IMR-90 (cell line): Measurements from ENCODE around the gene MAPK10. TPM values are rescaled to one million over a fixed set of nuclear protein-coding genes. Genes with fewer than 3 reads are reported as not detected.

Source experiments
- ATAC-seq: fragments of 200-7000 bp; cut with Tn5 transposase; 2 replicates; pipeline ENCODE4 v1.9.1; 2020; ENCODE audit warnings: low read depth, mild to moderate bottlenecking, moderate library complexity
- BruUV-seq: library from RNA; stranded (reverse); fragments of 400-500 nt; replicated peaks from 2 replicates; lab custom pipeline; 2021; lab: Mats Ljungman, UMichigan
- CTCF ChIA-PET: fragments of 300-600 bp; formaldehyde crosslinking; extraction: SDS; loops from one replicate; lab custom pipeline; 2021; ENCODE audit warnings: antibody characterized with exemption; lab: Yijun Ruan, JAX
- POLR2A ChIA-PET: fragments of 300-600 bp; sonication (Branson Sonifier 250); formaldehyde crosslinking; loops from one replicate; lab custom pipeline; 2022; ENCODE audit warnings: antibody characterized with exemption; ENCODE audit not compliant: unreplicated experiment; lab: Charles Lee
- DNase-seq: peaks from one replicate; pipeline ENCODE4 v3.0.0; 2013
- H2AFZ ChIP-seq: replicated peaks from 2 replicates; pipeline ENCODE3; 2013; ENCODE audit warnings: low read length, mild to moderate bottlenecking; ENCODE audit not compliant: poor library complexity
- H2AK5ac ChIP-seq: 2 replicates; pipeline ENCODE4 v1.6.1; 2013; ENCODE audit warnings: low read depth, low read length, inconsistent platforms
- H2AK9ac ChIP-seq: replicated peaks from 2 replicates; pipeline ENCODE3; 2013; ENCODE audit warnings: mild to moderate bottlenecking, low read depth, low read length, moderate library complexity; ENCODE audit not compliant: poor library complexity
- H2BK120ac ChIP-seq: 2 replicates; pipeline ENCODE4 v1.6.1; 2013; ENCODE audit warnings: low read depth, low read length, inconsistent platforms
- H2BK15ac ChIP-seq: 3 replicates; pipeline ENCODE4 v1.6.1; 2013; ENCODE audit warnings: low read depth, low read length, inconsistent platforms
- H2BK20ac ChIP-seq: 2 replicates; pipeline ENCODE4 v1.6.1; 2013; ENCODE audit warnings: low read depth, mild to moderate bottlenecking, inconsistent platforms, low read length, moderate library complexity
- H2BK5ac ChIP-seq: 2 replicates; pipeline ENCODE4 v1.6.1; 2013; ENCODE audit warnings: mild to moderate bottlenecking, low read depth, low read length, inconsistent platforms; ENCODE audit not compliant: poor library complexity, severe bottlenecking
- H3K14ac ChIP-seq: replicated peaks from 2 replicates; pipeline ENCODE4 v1.6.1; 2013; ENCODE audit warnings: low read depth, low read length, inconsistent platforms
- H3K18ac ChIP-seq: 2 replicates; pipeline ENCODE4 v1.6.1; 2013; ENCODE audit warnings: low read depth, low read length, control low read depth
- H3K23ac ChIP-seq: 2 replicates; pipeline ENCODE4 v1.6.1; 2013; ENCODE audit warnings: low read depth, low read length, inconsistent platforms
- H3K27ac ChIP-seq: 2 replicates; pipeline ENCODE4 v1.5.1; 2013; ENCODE audit warnings: mild to moderate bottlenecking, control low read depth, low read length; ENCODE audit not compliant: insufficient read depth
- H3K27me3 ChIP-seq: 2 replicates; pipeline ENCODE4 v1.6.1; 2013; ENCODE audit warnings: low read length; ENCODE audit not compliant: control insufficient read depth, insufficient read depth
- H3K36me3 ChIP-seq: 2 replicates; pipeline ENCODE4 v1.6.1; 2013; ENCODE audit warnings: low read length, mixed read lengths; ENCODE audit not compliant: control insufficient read depth, insufficient read depth
- H3K4ac ChIP-seq: 2 replicates; pipeline ENCODE4 v1.6.1; 2013; ENCODE audit warnings: low read depth, low read length, inconsistent platforms
- H3K4me1 ChIP-seq: 2 replicates; pipeline ENCODE4 v1.6.1; 2013; ENCODE audit warnings: low read length, mixed read lengths; ENCODE audit not compliant: control insufficient read depth, insufficient read depth
- H3K4me2 ChIP-seq: 2 replicates; pipeline ENCODE4 v1.6.1; 2013; ENCODE audit warnings: low read depth, mild to moderate bottlenecking, control low read depth, low read length, moderate library complexity
- H3K4me3 ChIP-seq: 2 replicates; pipeline ENCODE4 v1.5.1; 2013; ENCODE audit warnings: low read depth, mild to moderate bottlenecking, control low read depth, low read length, moderate library complexity; ENCODE audit not compliant: insufficient read depth
- H3K56ac ChIP-seq: 2 replicates; pipeline ENCODE4 v1.6.1; 2013; ENCODE audit warnings: low read length, inconsistent platforms; ENCODE audit not compliant: insufficient read depth; ENCODE audit errors: extremely low read depth
- H3K79me1 ChIP-seq, 2 experiments: 2 replicates each; pipeline ENCODE4 v1.6.1; 2013; ENCODE audit warnings: low read length in 2 of 2, inconsistent platforms in 1 of 2, low read depth in 1 of 2
- H3K9ac ChIP-seq: 2 replicates; pipeline ENCODE4 v1.6.1; 2013; ENCODE audit warnings: low read depth, low read length, control low read depth
- H3K9me1 ChIP-seq: 2 replicates; pipeline ENCODE4 v1.6.1; 2013; ENCODE audit warnings: low read length, inconsistent platforms; ENCODE audit not compliant: insufficient read depth
- H3K9me3 ChIP-seq: 2 replicates; pipeline ENCODE4 v1.6.1; 2013; ENCODE audit warnings: low read length; ENCODE audit not compliant: control insufficient read depth, insufficient read depth
- H4K20me1 ChIP-seq: 2 replicates; pipeline ENCODE4 v1.6.1; 2013; ENCODE audit warnings: low read length, inconsistent platforms; ENCODE audit not compliant: insufficient read depth
- H4K5ac ChIP-seq: 2 replicates; pipeline ENCODE4 v1.6.1; 2013; ENCODE audit warnings: mild to moderate bottlenecking, low read depth, low read length, control low read depth
- H4K8ac ChIP-seq, 2 experiments: 2 replicates each; pipeline ENCODE4 v1.6.1; 2013; ENCODE audit warnings: low read depth in 2 of 2, low read length in 2 of 2, control low read depth in 1 of 2, inconsistent platforms in 1 of 2
- H4K91ac ChIP-seq: 2 replicates; pipeline ENCODE4 v1.6.1; 2013; ENCODE audit warnings: low read depth, low read length, inconsistent platforms; ENCODE audit not compliant: insufficient read depth
- BHLHE40 ChIP-seq: fragments of 150-350 bp; IDR thresholded peaks from 2 replicates; pipeline ENCODE4 v1.6.1; 2016; ENCODE audit warnings: mild to moderate bottlenecking, low read depth, low read length
- CEBPB ChIP-seq: IDR thresholded peaks from 2 replicates; pipeline ENCODE4 v1.6.1; 2012; ENCODE audit warnings: low read depth, low read length, improper control_type of control experiment
- CHD1 ChIP-seq: IDR thresholded peaks from 2 replicates; pipeline ENCODE4 v1.6.1; 2012; ENCODE audit warnings: low read depth, low read length, improper control_type of control experiment
- CTCF ChIP-seq: conservative IDR thresholded peaks from 2 replicates; pipeline ENCODE4 v1.5.1; 2012; ENCODE audit warnings: mild to moderate bottlenecking, low read depth, low read length, improper control_type of control experiment
- ELK1 ChIP-seq: fragments of 150-350 bp; IDR thresholded peaks from 2 replicates; pipeline ENCODE4 v1.6.1; 2016; ENCODE audit warnings: low read depth, mild to moderate bottlenecking, low read length, moderate library complexity, borderline replicate concordance
- FOS ChIP-seq: fragments of 150-350 bp; IDR thresholded peaks from 2 replicates; pipeline ENCODE4 v1.6.1; 2016; ENCODE audit warnings: low read depth, low read length
- MAFK ChIP-seq: IDR thresholded peaks from 2 replicates; pipeline ENCODE4 v1.6.1; 2012; ENCODE audit warnings: low read depth, low read length, improper control_type of control experiment
- MAZ ChIP-seq: IDR thresholded peaks from 2 replicates; pipeline ENCODE4 v1.6.1; 2012; ENCODE audit warnings: low read depth, mild to moderate bottlenecking, low read length, improper control_type of control experiment, moderate library complexity, borderline replicate concordance
- MXI1 ChIP-seq: IDR thresholded peaks from 2 replicates; pipeline ENCODE4 v1.6.1; 2012; ENCODE audit warnings: low read depth, mild to moderate bottlenecking, low read length, moderate library complexity, borderline replicate concordance
- NFE2L2 ChIP-seq: fragments of 150-350 bp; IDR thresholded peaks from 2 replicates; pipeline ENCODE4 v1.6.1; 2016; ENCODE audit warnings: low read depth, mild to moderate bottlenecking, low read length
- POLR2A ChIP-seq: IDR thresholded peaks from 2 replicates; pipeline ENCODE4 v1.6.1; 2012; ENCODE audit warnings: mild to moderate bottlenecking, low read depth, low read length
- RAD21 ChIP-seq: IDR thresholded peaks from 2 replicates; pipeline ENCODE4 v1.6.1; 2012; ENCODE audit warnings: low read length, improper control_type of control experiment
- RCOR1 ChIP-seq: IDR thresholded peaks from 2 replicates; pipeline ENCODE4 v1.6.1; 2012; ENCODE audit warnings: mild to moderate bottlenecking, low read length, improper control_type of control experiment; ENCODE audit not compliant: insufficient replicate concordance
- RFX5 ChIP-seq: IDR thresholded peaks from 2 replicates; pipeline ENCODE4 v1.8.0; 2012; ENCODE audit warnings: low read depth, mild to moderate bottlenecking, low read length, moderate library complexity
- SMC3 ChIP-seq: fragments of 150-350 bp; IDR thresholded peaks from 2 replicates; pipeline ENCODE4 v1.6.1; 2016; ENCODE audit warnings: low read depth, mild to moderate bottlenecking, antibody characterized with exemption, low read length, moderate library complexity
- USF2 ChIP-seq: fragments of 150-350 bp; IDR thresholded peaks from 2 replicates; pipeline ENCODE4 v1.6.1; 2017; ENCODE audit warnings: mild to moderate bottlenecking, antibody characterized with exemption, low read length, low read depth
- WGBS, 2 experiments: methylation state at CpG; one replicate each; pipeline versions ENCODE4 v1.1.5 to v1.1.7; 2013; ENCODE audit warnings: missing lambda C conversion rate in 2 of 2; ENCODE audit not compliant: insufficient read length in 1 of 2; ENCODE audit errors: extremely low coverage in 2 of 2; 5-methylcytosine and 5-hydroxymethylcytosine counted together
- dilution Hi-C: fragments of 300-500 bp; cut with HindIII; formaldehyde crosslinking; loops from one replicate; pipeline ENCODE4 v1.14.3; 2018; ENCODE audit warnings: low sequenced_read_pairs; ENCODE audit not compliant: unreplicated experiment
- in situ Hi-C: fragments of 300-500 bp; cut with MboI; formaldehyde crosslinking; loops from 3 replicates; pipeline ENCODE4 v1.14.3; 2019; ENCODE audit warnings: low sequenced_read_pairs, inconsistent platforms, mixed read lengths
- intact Hi-C: fragments of 100-400 bp; cut with micrococcal nuclease; formaldehyde crosslinking; loops from 2 replicates; pipeline ENCODE4 v1.10.0; 2022
- polyA plus RNA-seq, 3 experiments: library from polyadenylated mRNA; depleted of rRNA; stranded (reverse); fragments of >200 nt; gene quantifications; 2 replicates each; pipeline ENCODE4 v1.2.3, GENCODE V29; 2012; ENCODE audit warnings: low replicate concordance in 1 of 3
- total RNA-seq: library from RNA; depleted of rRNA; stranded (reverse); fragments of >200 nt; gene quantifications from 2 replicates; pipeline ENCODE4 v1.2.3, GENCODE V29; 2012

Gene MAPK10
- total and polyA plus RNA-seq, 2 of the 4 experiments (the other 2 are of a cell fraction) = 2.8 to 6.5 TPM

- Histone ChIP-seq H3K14ac (no peak overlapping the region), H4K8ac (no peak overlapping the region), H2AK9ac (no peak overlapping the region), H3K4me3 (no peak overlapping the region), H2BK20ac (no peak overlapping the region), H4K5ac (no peak overlapping the region), H2BK120ac (no peak overlapping the region), H3K4me2 (no peak overlapping the region), H2AK5ac (no peak overlapping the region), H2BK15ac (no peak overlapping the region), H3K9ac (no peak overlapping the region), H2BK5ac (no peak overlapping the region), H3K36me3 (no peaks in the 10 kb centered on the region), H3K79me1 (no peaks in the 10 kb centered on the region), H3K4ac (no peak overlapping the region), H3K23ac (no peak overlapping the region), H4K20me1 (no peaks in the 10 kb centered on the region), H2AFZ (no peak overlapping the region), H3K9me1 (no peaks in the 10 kb centered on the region), H3K4me1 (no peaks in the 10 kb centered on the region), H3K18ac (no peak overlapping the region), H3K27me3 (no peaks in the 10 kb centered on the region), H3K27ac (no peak overlapping the region), H4K91ac (no peak overlapping the region), H3K9me3 (no peaks in the 10 kb centered on the region; the same call in 1 of the 2 replicates), H3K56ac (no peak overlapping the region)
- TF ChIP-seq RAD21 (no peak), NFE2L2 (no peak), ELK1 (no peak), CTCF (no peak), CHD1 (no peak), MAZ (no peak), RCOR1 (no peak), BHLHE40 (no peak), CEBPB (no peak), MXI1 (no peak), POLR2A (no peak), FOS (no peak), RFX5 (no peak), USF2 (no peak), MAFK (no peak), SMC3 (no peak)
- 60% methylated on average over 1 of the region's 2 CpGs; no CpG with 5 or more reads in 1 of the 2 experiments for WGBS, 2 experiments
- in situ Hi-C loops (no loop called here), intact Hi-C loops (no loop called here), dilution Hi-C loops (no loop called here)
- CTCF ChIA-PET = no interaction called here
- no TSS peak for BruUV-seq
- POLR2A ChIA-PET = no interaction called here
- no peak for DNase-seq
- no peak for ATAC-seq
Observed at GRCh38 chr4:86114563-86114962, 245.3 kb downstream of the MAPK10 start.
